ENCODE measurements around the gene VAT1.

Gene VAT1

GRCh38 chr17:43021741-43022512, at the start of gene VAT1:
Gene VAT1 (minus strand): TSS chr17:43022385. CDS start chr17:43022322, 63 bp downstream.
- peak within 1 kb of the TSS; percentile 97 for H3K4me3 ChIP-seq (replicated peaks; ENCODE audit: low read depth, low read length)
- no peak for TF ChIP-seq CTCF (IDR thresholded peaks at IDR 0.05; ENCODE audit: low read length, missing control alignments)
- peak; percentile 78 for DNase-seq (ENCODE audit: low read depth)

DNA sequence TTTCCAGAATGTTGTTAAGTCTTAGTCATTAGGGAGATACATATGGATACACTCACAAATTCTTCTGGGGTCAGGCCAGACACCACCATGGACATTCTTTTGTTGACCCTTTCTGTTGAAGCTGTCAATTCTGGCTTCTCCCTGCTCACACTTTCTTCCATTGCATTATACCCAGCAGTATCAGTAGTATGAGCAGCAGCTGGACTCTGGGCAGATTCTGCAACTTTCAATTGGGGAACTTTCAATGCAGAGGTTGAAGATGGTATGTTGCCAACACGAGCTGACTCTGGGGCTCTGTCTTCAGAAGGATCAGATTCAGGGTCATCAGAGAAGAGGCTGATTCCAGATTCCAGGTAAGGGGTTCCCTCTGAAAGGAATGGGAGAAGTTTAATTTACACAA, 48.7 kb upstream of the VAT1 start:
- no peak for TF ChIP-seq CTCF (IDR thresholded peaks at IDR 0.05; ENCODE audit: low read length, missing control alignments)
- no peak for DNase-seq (ENCODE audit: low read depth)
- H3K4me3 ChIP-seq (replicated peaks; ENCODE audit: low read depth, low read length) = no peak overlapping the region

GRCh38 chr17:43070257-43070656, 48.1 kb upstream of the VAT1 start:
- DNase-seq (ENCODE audit: low read depth) = no peak
- TF ChIP-seq CTCF (IDR thresholded peaks at IDR 0.05; ENCODE audit: low read length, missing control alignments) = no peak

GRCh38 chr17:43069368-43069898, 47.2 kb upstream of the VAT1 start:
- no peak overlapping the region for H3K4me3 ChIP-seq (replicated peaks; ENCODE audit: low read depth, low read length)
- TF ChIP-seq CTCF (IDR thresholded peaks at IDR 0.05; ENCODE audit: low read length, missing control alignments) = no peak
- no peak for DNase-seq (ENCODE audit: low read depth)

More at GRCh38 chr17:43070257-43070656, 48.1 kb upstream of the VAT1 start:
- no peak overlapping the region for H3K4me3 ChIP-seq (replicated peaks; ENCODE audit: low read depth, low read length)

- H3K4me3 ChIP-seq (replicated peaks; ENCODE audit: low read depth, low read length) = no peak overlapping the region
- peak; percentile 5 for DNase-seq (ENCODE audit: low read depth)
- no peak for TF ChIP-seq CTCF (IDR thresholded peaks at IDR 0.05; ENCODE audit: low read length, missing control alignments)
Observed at GRCh38 chr17:43068570-43069367, 46.6 kb upstream of the VAT1 start.

GRCh38 chr17:43062984-43063638, 40.9 kb upstream of the VAT1 start:
- no peak overlapping the region for H3K4me3 ChIP-seq (replicated peaks; ENCODE audit: low read depth, low read length)
- no peak for DNase-seq (ENCODE audit: low read depth)
- no peak for TF ChIP-seq CTCF (IDR thresholded peaks at IDR 0.05; ENCODE audit: low read length, missing control alignments)
